ENCODE results near the gene ADGRL1.

- TF ChIP-seq CTCF (conservative IDR thresholded peaks at IDR 0.05) (no peak), ZFX (IDR thresholded peaks at IDR 0.05) (no peak)
Measured at GRCh38 chr19:14214580-14214979, 8.6 kb upstream of the ADGRL1 start.
